Large intestine (tissue), 3 donors: Measurements from ENCODE around the gene SF3B6. TPM values are rescaled to one million over a fixed set of nuclear protein-coding genes. Genes with fewer than 3 reads are reported as not detected.
"Not testable (repeated sequence)": the region's sequence is repeated elsewhere in the genome, so short reads cannot be mapped to it uniquely, and the experiment has no call there.

Source experiments
- DNase-seq, 2 donors: peaks; one replicate each; pipeline versions ENCODE4 v3.0.0 to v3.0.0-alpha.2; 2013
- H3K27ac ChIP-seq: one replicate; pipeline ENCODE4 v1.5.1; 2013; ENCODE audit warnings: low read length
- H3K27me3 ChIP-seq: 2 replicates; pipeline ENCODE4 v1.6.1; 2013; ENCODE audit warnings: low read length; ENCODE audit not compliant: control insufficient read depth, insufficient read depth
- H3K36me3 ChIP-seq: 2 replicates; pipeline ENCODE4 v1.6.1; 2013; ENCODE audit warnings: low read length; ENCODE audit not compliant: control insufficient read depth, insufficient read depth
- H3K4me1 ChIP-seq: one replicate; pipeline ENCODE4 v1.6.1; 2013; ENCODE audit warnings: low read length; ENCODE audit not compliant: control insufficient read depth, insufficient read depth
- H3K4me3 ChIP-seq: one replicate; pipeline ENCODE4 v1.5.1; 2013; ENCODE audit warnings: low read length
- H3K9me3 ChIP-seq: one replicate; pipeline ENCODE4 v1.6.1; 2013; ENCODE audit warnings: mild to moderate bottlenecking, low read depth, low read length, moderate library complexity; ENCODE audit not compliant: control insufficient read depth
- WGBS: methylation state at CpG from one replicate; pipeline ENCODE4 v1.1.5; 2013; ENCODE audit warnings: low lambda C conversion rate; ENCODE audit not compliant: insufficient coverage; 5-methylcytosine and 5-hydroxymethylcytosine counted together
- polyA plus RNA-seq: library from polyadenylated mRNA; unstranded; fragments of 120-200 nt; gene quantifications from one replicate; pipeline ENCODE4 v1.2.1, GENCODE V29; 2013

SF3B6 gene
- polyA plus RNA-seq, 1 donor = 117 TPM

DNA sequence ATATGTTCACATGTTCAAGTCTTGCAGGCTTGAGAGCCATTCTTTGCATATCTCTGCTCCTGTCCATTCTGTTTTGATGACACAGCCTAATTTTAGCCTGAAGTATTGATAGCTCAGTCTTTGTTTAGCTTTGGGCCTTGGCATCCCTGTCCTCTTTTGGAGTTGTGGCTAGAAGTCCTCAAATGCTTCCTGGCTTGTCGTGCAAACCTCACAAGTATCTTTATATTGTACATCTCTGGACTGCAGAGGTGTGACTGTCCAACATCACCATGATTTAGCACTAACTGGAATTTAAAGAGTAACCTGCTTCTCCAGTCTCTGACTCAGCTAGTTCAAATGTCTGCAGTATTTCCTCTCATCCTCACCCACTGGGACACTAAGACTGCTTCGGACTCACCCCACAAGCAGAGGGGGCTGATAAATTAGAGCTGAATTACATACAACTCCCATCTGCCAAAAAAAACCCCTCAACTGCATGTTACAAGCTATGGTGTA lies 35.3 kb upstream of the SF3B6 start:
- H3K27me3 ChIP-seq = no peaks in the 10 kb centered on the region
- H3K4me3 ChIP-seq = no peak overlapping the region
- DNase-seq = no peak
- no peaks in the 10 kb centered on the region for H3K4me1 ChIP-seq
- WGBS = no CpG with 5 or more reads among the region's 2 CpGs
- no peak overlapping the region for H3K27ac ChIP-seq
- peaks cover 8% of the 10 kb centered on the region for H3K9me3 ChIP-seq
- H3K36me3 ChIP-seq = peaks cover 3% of the 10 kb centered on the region

DNA sequence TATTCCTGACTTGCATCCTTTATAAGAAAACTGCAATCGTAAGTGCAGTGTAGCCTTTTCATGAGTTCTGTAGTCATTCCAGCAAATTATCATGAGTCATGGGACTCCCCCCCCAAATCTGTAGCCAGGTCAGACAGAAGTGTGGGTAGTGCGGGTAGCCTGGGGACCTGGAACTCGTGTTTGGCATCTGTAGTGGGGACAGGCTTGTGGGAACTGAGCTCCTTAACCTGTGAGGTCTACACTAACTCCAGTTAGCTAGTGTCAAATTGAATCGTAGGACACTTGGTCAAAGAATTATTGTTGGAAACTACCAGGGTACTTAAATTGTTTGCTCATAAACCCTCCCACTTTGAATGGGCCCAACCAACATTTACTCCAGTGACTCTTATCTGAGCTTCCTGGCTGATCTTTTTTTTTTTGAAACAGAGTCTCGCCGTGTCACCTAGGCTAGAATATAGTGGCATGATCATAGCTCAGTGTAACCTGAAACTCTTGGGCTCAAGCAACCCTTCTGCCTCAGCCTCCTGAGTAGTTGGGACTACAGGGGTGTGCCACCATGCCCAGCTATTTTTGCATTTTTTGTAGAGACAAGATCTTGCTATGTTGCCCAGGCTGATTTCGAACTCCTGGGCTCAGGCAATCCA lies 34.7 kb upstream of the SF3B6 start:
- Histone ChIP-seq H3K9me3 (peaks cover 8% of the 10 kb centered on the region), H3K36me3 (peaks cover 3% of the 10 kb centered on the region), H3K4me3 (no peak overlapping the region), H3K4me1 (no peaks in the 10 kb centered on the region), H3K27me3 (no peaks in the 10 kb centered on the region), H3K27ac (no peak overlapping the region)
- DNase-seq = no peak
- WGBS = no CpG with 5 or more reads among the region's 7 CpGs

DNA sequence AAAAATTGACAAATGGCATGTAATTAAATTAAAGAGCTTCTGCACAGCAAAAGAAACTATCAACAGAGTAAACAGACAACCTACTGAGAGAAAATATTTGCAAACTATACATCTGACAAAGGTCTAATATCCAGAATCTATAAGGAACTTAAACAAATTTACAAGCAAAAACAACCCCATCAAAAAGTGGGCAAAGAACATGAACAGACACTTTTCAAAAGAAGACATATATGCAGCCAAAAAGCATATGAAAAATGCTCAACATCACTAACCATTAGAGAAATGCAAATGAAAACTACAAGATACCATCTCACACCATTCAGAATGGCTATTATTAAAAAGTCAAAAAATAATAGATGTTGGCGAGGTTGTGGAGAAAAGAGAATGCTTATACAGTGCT lies 33.3 kb upstream of the SF3B6 start:
- DNase-seq, H3K36me3 ChIP-seq, H3K4me3 ChIP-seq, H3K27me3 ChIP-seq, H3K9me3 ChIP-seq, H3K27ac ChIP-seq, H3K4me1 ChIP-seq: not testable (repeated sequence)
- WGBS = 100% methylated on average over 1 of the region's 1 CpG

DNA sequence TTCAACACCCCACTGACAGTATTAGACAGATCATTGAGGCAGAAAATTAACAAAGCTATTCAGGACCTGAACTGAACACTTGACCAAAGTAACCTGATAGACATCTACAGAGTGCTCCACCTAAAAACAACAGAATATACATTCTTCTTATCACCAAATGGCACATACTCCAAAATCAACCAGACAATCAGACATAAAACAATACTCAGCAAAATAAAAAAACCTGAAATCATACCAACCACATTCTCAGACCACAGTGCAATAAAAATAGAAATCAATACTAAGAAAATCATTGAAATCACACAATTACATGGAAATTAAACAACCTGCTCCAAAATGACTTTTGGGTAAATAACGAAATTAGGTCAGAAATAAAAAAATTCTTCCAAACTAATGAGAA lies 31.2 kb upstream of the SF3B6 start:
- no peaks in the 10 kb centered on the region for H3K36me3 ChIP-seq
- H3K4me3 ChIP-seq = no peak overlapping the region
- H3K4me1 ChIP-seq = no peaks in the 10 kb centered on the region
- WGBS = 100% methylated on average over 1 of the region's 1 CpG
- H3K27ac ChIP-seq = no peak overlapping the region
- H3K9me3 ChIP-seq = peaks cover 8% of the 10 kb centered on the region
- no peaks in the 10 kb centered on the region for H3K27me3 ChIP-seq
- DNase-seq = no peak

DNA sequence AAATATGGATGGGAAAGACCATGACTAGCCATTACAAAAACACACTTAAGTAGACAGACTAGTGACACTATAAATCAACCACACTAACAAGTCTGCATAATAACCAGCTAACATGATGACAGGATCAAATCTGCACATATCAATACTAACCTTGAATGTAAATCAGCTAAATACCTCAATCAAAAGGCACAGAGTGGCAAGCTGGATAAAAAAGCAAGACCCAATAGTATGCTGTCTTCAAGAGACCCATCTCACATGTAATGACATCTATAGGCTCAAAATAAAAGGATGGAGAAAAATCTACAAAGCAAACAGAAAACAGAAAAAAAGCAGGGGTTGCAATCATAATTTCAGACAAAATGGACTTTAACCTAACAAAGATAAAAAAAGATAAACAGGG lies 30.7 kb upstream of the SF3B6 start:
- H3K27ac ChIP-seq = no peak overlapping the region
- no peak for DNase-seq
- no peaks in the 10 kb centered on the region for H3K4me1 ChIP-seq
- no peak overlapping the region for H3K4me3 ChIP-seq
- no peaks in the 10 kb centered on the region for H3K36me3 ChIP-seq
- H3K9me3 ChIP-seq = peaks cover 8% of the 10 kb centered on the region
- H3K27me3 ChIP-seq = no peaks in the 10 kb centered on the region

DNA sequence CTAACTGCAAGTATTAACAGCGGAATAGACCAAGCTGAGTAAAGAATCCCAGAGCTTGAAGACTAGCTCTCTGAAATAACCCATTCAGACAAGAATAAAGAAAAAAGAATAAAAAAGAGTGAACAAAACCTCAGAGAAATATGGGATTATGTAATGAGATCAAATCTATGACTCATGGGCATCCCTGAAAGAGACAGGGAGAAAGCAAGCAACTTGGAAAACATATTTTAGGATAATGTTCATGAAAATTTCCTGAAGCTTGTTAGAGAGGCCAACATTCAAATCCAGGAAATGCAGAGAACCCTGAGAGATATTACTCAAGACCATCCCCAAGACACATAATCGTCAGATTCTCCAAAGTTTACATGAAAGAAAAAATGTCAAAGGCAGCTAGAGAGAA lies 29.7 kb upstream of the SF3B6 start:
- Histone ChIP-seq H3K4me1 (no peaks in the 10 kb centered on the region), H3K9me3 (peaks cover 8% of the 10 kb centered on the region), H3K27me3 (no peaks in the 10 kb centered on the region), H3K27ac (no peak overlapping the region), H3K36me3 (no peaks in the 10 kb centered on the region), H3K4me3 (no peak overlapping the region)
- no peak for DNase-seq
- 100% methylated on average over 1 of the region's 2 CpGs for WGBS

DNA sequence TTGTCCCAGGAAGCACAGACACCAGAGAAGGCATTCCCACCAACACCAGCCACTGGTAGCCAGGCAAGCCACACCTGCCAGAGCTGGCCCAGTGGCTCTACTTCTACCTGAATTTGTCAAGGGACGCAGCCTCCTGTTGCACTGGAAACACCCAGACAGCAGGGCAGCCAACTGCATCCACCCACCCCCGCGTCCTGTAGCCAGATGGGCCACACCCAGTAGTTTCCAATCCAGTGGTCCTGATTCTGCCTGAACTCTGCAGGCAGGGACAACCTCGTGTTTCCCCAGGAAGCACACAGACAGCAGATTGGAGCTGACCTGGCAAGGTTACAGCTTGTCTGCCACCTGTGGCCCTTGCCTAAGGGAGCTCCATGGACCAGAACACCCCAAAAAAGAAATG lies 28.8 kb upstream of the SF3B6 start:
- Histone ChIP-seq H3K4me3 (no peak overlapping the region), H3K27me3 (no peaks in the 10 kb centered on the region), H3K9me3 (peaks cover 8% of the 10 kb centered on the region), H3K27ac (no peak overlapping the region), H3K36me3 (no peaks in the 10 kb centered on the region), H3K4me1 (no peaks in the 10 kb centered on the region)
- WGBS = no CpG with 5 or more reads among the region's 4 CpGs
- no peak for DNase-seq

DNA sequence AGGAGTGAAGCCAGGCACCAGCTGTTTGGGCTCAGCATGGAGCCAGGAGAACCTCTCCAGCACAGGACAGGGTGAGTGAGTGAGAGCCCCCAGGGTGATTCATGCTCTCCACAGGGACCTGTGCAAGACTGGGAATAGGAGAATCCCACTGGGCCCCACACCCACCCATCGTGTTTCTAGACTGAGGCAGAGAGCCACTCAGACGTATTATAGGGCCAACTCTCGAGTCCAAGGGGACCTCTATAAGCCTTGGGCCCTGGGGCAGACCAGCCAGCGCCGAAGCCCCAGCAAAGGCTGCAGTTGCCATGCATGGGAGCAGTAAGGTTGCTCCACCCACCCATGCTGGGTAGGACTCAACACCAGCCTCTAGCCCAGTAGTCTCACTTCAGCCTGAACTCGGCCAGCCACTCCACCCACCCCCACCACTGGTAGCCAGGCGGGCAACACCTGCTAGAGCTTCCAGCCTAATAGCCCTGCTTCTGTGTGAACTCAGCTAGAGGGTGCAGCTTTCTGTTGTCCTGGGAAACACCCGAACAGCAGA lies 28.1 kb upstream of the SF3B6 start:
- WGBS = no CpG with 5 or more reads among the region's 8 CpGs
- Histone ChIP-seq H3K4me1 (no peaks in the 10 kb centered on the region), H3K36me3 (no peaks in the 10 kb centered on the region), H3K4me3 (no peak overlapping the region), H3K27ac (no peak overlapping the region), H3K9me3 (peaks cover 8% of the 10 kb centered on the region), H3K27me3 (no peaks in the 10 kb centered on the region)
- DNase-seq = no peak

DNA sequence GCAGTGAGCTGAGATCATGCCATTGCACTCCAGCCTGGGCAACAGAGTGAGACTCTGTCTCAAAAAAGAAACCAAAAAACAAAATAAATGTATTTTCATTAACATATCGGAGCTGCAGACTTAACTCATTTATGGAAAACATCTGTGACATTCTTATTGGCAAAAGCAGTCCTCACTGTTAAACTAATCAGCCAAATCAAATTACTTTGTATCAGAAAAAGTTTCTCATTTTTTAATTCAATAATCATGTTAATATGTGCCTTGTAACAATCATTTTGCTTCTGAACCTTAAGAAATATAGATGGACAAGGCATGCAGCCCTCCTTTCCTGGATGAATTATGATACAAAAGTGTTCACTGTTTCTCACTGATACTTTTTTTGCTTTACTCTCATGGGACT lies 26.6 kb upstream of the SF3B6 start:
- no peak for DNase-seq
- no peaks in the 10 kb centered on the region for H3K27me3 ChIP-seq
- no peak overlapping the region for H3K27ac ChIP-seq
- H3K4me3 ChIP-seq = no peak overlapping the region
- H3K36me3 ChIP-seq = no peaks in the 10 kb centered on the region
- H3K9me3 ChIP-seq = peaks cover 8% of the 10 kb centered on the region
- H3K4me1 ChIP-seq = no peaks in the 10 kb centered on the region
- WGBS = 89% methylated on average over 1 of the region's 1 CpG

DNA sequence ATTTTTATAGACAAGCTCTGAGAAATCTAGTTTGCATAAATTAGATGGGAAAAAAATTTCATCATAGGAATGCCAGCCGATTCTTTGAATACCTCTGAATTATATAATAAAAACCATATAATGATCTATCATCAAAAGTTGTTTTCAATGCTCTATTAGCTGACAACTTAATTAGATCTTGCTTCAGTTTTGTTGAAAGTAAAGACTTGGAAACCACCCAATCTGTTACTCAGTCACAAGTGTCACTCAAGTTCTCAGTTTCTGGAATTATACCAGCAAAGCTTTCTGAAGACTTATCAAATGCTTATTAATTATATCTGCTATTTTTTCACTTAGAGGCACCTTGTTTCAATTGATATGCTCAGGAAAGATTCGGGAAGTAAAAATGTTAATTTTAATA lies 25.9 kb upstream of the SF3B6 start:
- DNase-seq = no peak
- Histone ChIP-seq H3K9me3 (peaks cover 4% of the 10 kb centered on the region), H3K36me3 (no peaks in the 10 kb centered on the region), H3K4me1 (no peaks in the 10 kb centered on the region), H3K4me3 (no peak overlapping the region), H3K27ac (no peak overlapping the region), H3K27me3 (no peaks in the 10 kb centered on the region)
- 88% methylated on average over 1 of the region's 2 CpGs for WGBS

DNA sequence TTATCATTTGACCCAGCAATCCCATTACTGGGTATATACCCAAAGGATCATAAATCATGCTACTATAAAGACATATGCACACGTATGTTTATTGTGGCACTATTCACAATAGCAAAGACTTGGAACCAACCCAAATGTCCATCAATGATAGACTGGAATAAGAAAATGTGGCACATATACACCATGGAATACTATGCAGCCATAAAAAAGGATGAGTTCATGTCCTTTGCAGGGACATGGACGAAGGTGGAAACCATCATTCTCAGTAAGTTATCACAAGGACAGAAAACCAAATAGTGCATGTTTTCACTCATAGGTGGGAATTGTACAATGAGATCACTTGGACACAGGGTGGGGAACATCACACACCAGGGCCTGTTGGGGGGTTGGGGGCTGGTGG lies 24.6 kb upstream of the SF3B6 start:
- not testable (repeated sequence) for H3K27ac ChIP-seq, H3K4me1 ChIP-seq, H3K36me3 ChIP-seq, H3K9me3 ChIP-seq, DNase-seq, H3K27me3 ChIP-seq, H3K4me3 ChIP-seq
- no CpG with 5 or more reads among the region's 2 CpGs for WGBS
